LNCaP clone FGC (cell line): Measurements from ENCODE around the gene SPATA3.

ENCODE experiments used
- DNase-seq: peaks from one replicate; pipeline ENCODE4 v3.0.0-alpha.2; 2011; ENCODE audit warnings: low read depth
- H3K4me3 ChIP-seq: 2 replicates; pipeline ENCODE4 v1.5.1; 2011; ENCODE audit warnings: mild to moderate bottlenecking, low read depth, low read length, control low read depth
- CTCF ChIP-seq: IDR thresholded peaks from 2 replicates; pipeline ENCODE4 v1.5.1; 2012; ENCODE audit warnings: mild to moderate bottlenecking; ENCODE audit not compliant: control insufficient read depth, insufficient read depth; ENCODE audit errors: extremely low read depth

SPATA3 gene

GRCh38 chr2:231039294-231039664, 43.4 kb downstream of the SPATA3 start:
- H3K4me3 ChIP-seq = no peak overlapping the region
- DNase-seq = no peak
- TF ChIP-seq CTCF = no peak

GRCh38 chr2:231039821-231040364, 44.0 kb downstream of the SPATA3 start:
- H3K4me3 ChIP-seq = no peak overlapping the region
- no peak for DNase-seq
- no peak for TF ChIP-seq CTCF

- no peak for TF ChIP-seq CTCF
- H3K4me3 ChIP-seq = no peak overlapping the region
- DNase-seq = no peak
Measured at GRCh38 chr2:231041061-231041689, 45.3 kb downstream of the SPATA3 start.

GRCh38 chr2:231043796-231044195, 47.9 kb downstream of the SPATA3 start:
- no peak overlapping the region for H3K4me3 ChIP-seq
- no peak for TF ChIP-seq CTCF
- no peak for DNase-seq

GRCh38 chr2:231046916-231047273, 51.0 kb downstream of the SPATA3 start:
- no peak for TF ChIP-seq CTCF
- DNase-seq = no peak
- H3K4me3 ChIP-seq = no peak overlapping the region

GRCh38 chr2:231047274-231047922, 51.5 kb downstream of the SPATA3 start:
- no peak for TF ChIP-seq CTCF
- no peak for DNase-seq
- H3K4me3 ChIP-seq = no peak overlapping the region
